GM19397 (cell line): ENCODE results near the gene JADE2.

Experiments
- ATAC-seq: cut with Tn5 transposase; IDR thresholded peaks from one replicate; pipeline ENCODE4 v1.9.1; 2021; ENCODE audit warnings: mild to moderate bottlenecking, moderate library complexity; ENCODE audit not compliant: unreplicated experiment

Gene JADE2

GRCh38 chr5:134626369-134627014 lies 101.0 kb downstream of the JADE2 start:
- no peak for ATAC-seq
